Measurements from ENCODE around the gene PEAR1.

DNA sequence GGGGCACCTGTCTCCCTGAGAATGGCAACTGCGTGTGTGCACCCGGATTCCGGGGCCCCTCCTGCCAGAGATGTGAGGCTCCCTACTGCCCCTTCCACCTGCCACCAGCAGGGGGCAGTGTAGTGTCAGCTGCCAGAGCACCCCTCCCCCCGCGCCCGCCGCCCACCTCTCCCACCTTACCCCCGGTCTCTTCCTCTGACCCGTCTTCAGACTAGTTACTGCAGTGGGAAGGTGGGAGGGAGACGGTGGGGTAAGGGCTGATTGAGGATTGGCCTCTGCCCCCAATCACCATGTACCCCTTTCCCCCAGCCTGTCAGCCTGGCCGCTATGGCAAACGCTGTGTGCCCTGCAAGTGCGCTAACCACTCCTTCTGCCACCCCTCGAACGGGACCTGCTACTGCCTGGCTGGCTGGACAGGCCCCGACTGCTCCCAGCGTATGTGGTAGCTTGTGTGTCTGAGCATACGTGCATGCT, 16.8 kb downstream of the PEAR1 start:
- TF ChIP-seq EP300 (IDR thresholded peaks at IDR 0.05): no peak
- TF ChIP-seq, protein P1, sequence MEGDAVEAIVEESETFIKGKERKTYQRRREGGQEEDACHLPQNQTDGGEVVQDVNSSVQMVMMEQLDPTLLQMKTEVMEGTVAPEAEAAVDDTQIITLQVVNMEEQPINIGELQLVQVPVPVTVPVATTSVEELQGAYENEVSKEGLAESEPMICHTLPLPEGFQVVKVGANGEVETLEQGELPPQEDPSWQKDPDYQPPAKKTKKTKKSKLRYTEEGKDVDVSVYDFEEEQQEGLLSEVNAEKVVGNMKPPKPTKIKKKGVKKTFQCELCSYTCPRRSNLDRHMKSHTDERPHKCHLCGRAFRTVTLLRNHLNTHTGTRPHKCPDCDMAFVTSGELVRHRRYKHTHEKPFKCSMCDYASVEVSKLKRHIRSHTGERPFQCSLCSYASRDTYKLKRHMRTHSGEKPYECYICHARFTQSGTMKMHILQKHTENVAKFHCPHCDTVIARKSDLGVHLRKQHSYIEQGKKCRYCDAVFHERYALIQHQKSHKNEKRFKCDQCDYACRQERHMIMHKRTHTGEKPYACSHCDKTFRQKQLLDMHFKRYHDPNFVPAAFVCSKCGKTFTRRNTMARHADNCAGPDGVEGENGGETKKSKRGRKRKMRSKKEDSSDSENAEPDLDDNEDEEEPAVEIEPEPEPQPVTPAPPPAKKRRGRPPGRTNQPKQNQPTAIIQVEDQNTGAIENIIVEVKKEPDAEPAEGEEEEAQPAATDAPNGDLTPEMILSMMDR (IDR thresholded peaks at IDR 0.05): peak in 3 of 4 experiments; percentile 30 to 87 (median 60)
- TF ChIP-seq POLR2AphosphoS5 (IDR thresholded peaks at IDR 0.05): no peak
- TF ChIP-seq POLR2A (IDR thresholded peaks at IDR 0.05): no peak
